Measurements from ENCODE around the gene CEP72. TPM values are rescaled to one million over a fixed set of nuclear protein-coding genes. Genes with fewer than 3 reads are reported as not detected.

CEP72 gene
- polyA plus RNA-seq, 1 donor (not counting 4 experiments of a cell fraction or from before 2014, with no cell fraction given), result 4.5 TPM

DNA sequence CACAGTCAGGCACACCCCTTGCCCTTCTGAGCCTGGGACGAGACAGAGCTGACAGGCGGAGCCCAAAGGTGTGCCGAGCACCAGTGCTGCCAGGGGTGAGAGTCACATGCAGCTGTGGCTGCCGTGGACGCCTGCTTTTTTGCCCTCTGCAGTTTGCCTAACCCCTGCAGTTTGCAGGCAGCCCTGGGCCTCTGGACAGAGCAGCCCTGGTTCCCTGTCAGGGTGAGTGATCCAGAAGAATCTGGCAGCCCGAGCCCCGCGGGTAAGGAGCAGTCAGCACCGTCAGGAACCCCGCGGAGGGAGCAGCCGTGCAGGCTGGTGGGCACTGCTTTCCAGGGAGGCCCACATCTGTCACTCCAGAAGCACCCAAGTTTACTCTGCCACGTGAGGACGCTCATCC lies 30.3 kb downstream of the CEP72 start:
- H3K4me2 ChIP-seq (ENCODE audit: control insufficient read depth, extremely low read depth, insufficient read depth, low read depth, low read length), result no peak overlapping the region
- no peak overlapping the region for H3K9ac ChIP-seq (ENCODE audit: control insufficient read depth, extremely low read depth, insufficient read depth, low read length)
- FAIRE-seq, result no peak

DNA sequence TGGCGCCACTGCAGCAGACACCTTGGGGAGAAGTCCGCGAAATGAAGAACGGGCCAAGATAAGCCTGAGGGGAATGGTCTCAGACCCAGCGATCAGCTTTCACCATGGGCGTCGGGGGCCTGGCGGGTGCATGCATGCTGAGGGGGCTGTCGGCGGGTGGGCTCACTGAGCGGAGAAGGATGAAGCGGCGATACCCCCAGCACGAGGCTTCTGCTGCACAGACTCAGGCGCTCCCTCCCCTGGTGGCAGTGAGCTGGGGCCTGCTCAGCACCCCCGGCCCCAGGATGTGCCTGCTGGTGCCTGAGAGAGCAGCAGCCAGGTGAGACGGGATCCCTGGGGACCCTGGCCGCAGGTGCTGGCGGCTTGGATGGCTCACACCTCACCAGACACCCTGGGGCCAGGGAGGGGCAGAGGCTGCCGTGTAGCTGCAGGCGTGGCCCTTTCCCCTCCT lies 31.2 kb downstream of the CEP72 start:
- FAIRE-seq, result no peak

More for the DNA sequence above, 30.3 kb downstream of the CEP72 start:
- dilution Hi-C loops (cut with MboI; ENCODE audit: extremely low pct_ligation_motif_present, low sequenced_read_pairs), result no loop called here
- H3K4me1 ChIP-seq (ENCODE audit: control insufficient read depth, extremely low read depth, insufficient read depth, low read length), result no peaks in the 10 kb centered on the region
- H3K36me3 ChIP-seq (ENCODE audit: control insufficient read depth in 2 of 2, extremely low read depth in 1 of 2, insufficient read depth in 2 of 2, low read length in 2 of 2), result peaks cover 25 to 37% of the 10 kb centered on the region in 2 experiments
- H3K4me3 ChIP-seq (ENCODE audit: control insufficient read depth in 2 of 3, extremely low read depth in 1 of 3, insufficient read depth in 2 of 3, low read depth in 1 of 3, low read length in 3 of 3), result no peak overlapping the region
- H4K20me1 ChIP-seq (ENCODE audit: control insufficient read depth, extremely low read depth, insufficient read depth, low read length), result no peaks in the 10 kb centered on the region
- H3K27me3 ChIP-seq (ENCODE audit: control insufficient read depth, extremely low read depth, insufficient read depth, low read length), result no peaks in the 10 kb centered on the region
- DNase-seq (ENCODE audit: low read depth, low spot score), result no peak
- no peaks in the 10 kb centered on the region for H3K79me2 ChIP-seq (ENCODE audit: control insufficient read depth, insufficient read depth, low read length)
- TF ChIP-seq, protein P1, sequence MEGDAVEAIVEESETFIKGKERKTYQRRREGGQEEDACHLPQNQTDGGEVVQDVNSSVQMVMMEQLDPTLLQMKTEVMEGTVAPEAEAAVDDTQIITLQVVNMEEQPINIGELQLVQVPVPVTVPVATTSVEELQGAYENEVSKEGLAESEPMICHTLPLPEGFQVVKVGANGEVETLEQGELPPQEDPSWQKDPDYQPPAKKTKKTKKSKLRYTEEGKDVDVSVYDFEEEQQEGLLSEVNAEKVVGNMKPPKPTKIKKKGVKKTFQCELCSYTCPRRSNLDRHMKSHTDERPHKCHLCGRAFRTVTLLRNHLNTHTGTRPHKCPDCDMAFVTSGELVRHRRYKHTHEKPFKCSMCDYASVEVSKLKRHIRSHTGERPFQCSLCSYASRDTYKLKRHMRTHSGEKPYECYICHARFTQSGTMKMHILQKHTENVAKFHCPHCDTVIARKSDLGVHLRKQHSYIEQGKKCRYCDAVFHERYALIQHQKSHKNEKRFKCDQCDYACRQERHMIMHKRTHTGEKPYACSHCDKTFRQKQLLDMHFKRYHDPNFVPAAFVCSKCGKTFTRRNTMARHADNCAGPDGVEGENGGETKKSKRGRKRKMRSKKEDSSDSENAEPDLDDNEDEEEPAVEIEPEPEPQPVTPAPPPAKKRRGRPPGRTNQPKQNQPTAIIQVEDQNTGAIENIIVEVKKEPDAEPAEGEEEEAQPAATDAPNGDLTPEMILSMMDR (optimal IDR thresholded peaks at IDR 0.05 in 1 of 3, IDR thresholded peaks at IDR 0.05 in 1 of 3, conservative IDR thresholded peaks at IDR 0.05 in 1 of 3; ENCODE audit: extremely low read depth in 1 of 3, insufficient read depth in 2 of 3, low read length in 3 of 3), result no peak
- TF ChIP-seq EZH2 (IDR thresholded peaks at IDR 0.05; ENCODE audit: low read length), result no peak
- no peak overlapping the region for H2AFZ ChIP-seq (ENCODE audit: control insufficient read depth, low read length)
- H3K9me3 ChIP-seq (ENCODE audit: control insufficient read depth, low read depth, low read length), result no peaks in the 10 kb centered on the region
- H3K9me1 ChIP-seq (ENCODE audit: control insufficient read depth, extremely low read depth, insufficient read depth, low read length), result no peaks in the 10 kb centered on the region
- H3K27ac ChIP-seq (ENCODE audit: control insufficient read depth, insufficient read depth, low read length), result no peak overlapping the region

More for the DNA sequence above, 31.2 kb downstream of the CEP72 start:
- Histone ChIP-seq H3K9ac (ENCODE audit: control insufficient read depth, extremely low read depth, insufficient read depth, low read length) (no peak overlapping the region), H2AFZ (ENCODE audit: control insufficient read depth, low read length) (no peak overlapping the region), H3K27me3 (ENCODE audit: control insufficient read depth, extremely low read depth, insufficient read depth, low read length) (no peaks in the 10 kb centered on the region), H3K4me1 (ENCODE audit: control insufficient read depth, extremely low read depth, insufficient read depth, low read length) (no peaks in the 10 kb centered on the region), H3K4me2 (ENCODE audit: control insufficient read depth, extremely low read depth, insufficient read depth, low read depth, low read length) (no peak overlapping the region), H3K4me3 (ENCODE audit: control insufficient read depth in 2 of 3, extremely low read depth in 1 of 3, insufficient read depth in 2 of 3, low read depth in 1 of 3, low read length in 3 of 3) (no peak overlapping the region), H4K20me1 (ENCODE audit: control insufficient read depth, extremely low read depth, insufficient read depth, low read length) (no peaks in the 10 kb centered on the region), H3K9me1 (ENCODE audit: control insufficient read depth, extremely low read depth, insufficient read depth, low read length) (no peaks in the 10 kb centered on the region), H3K9me3 (ENCODE audit: control insufficient read depth, low read depth, low read length) (peaks cover 6% of the 10 kb centered on the region), H3K27ac (ENCODE audit: control insufficient read depth, insufficient read depth, low read length) (no peak overlapping the region), H3K79me2 (ENCODE audit: control insufficient read depth, insufficient read depth, low read length) (no peaks in the 10 kb centered on the region), H3K36me3 (ENCODE audit: control insufficient read depth in 2 of 2, extremely low read depth in 1 of 2, insufficient read depth in 2 of 2, low read length in 2 of 2) (peaks cover 24 to 36% of the 10 kb centered on the region in 2 experiments)
- DNase-seq (ENCODE audit: low read depth, low spot score), result no peak
- TF ChIP-seq EZH2 (IDR thresholded peaks at IDR 0.05; ENCODE audit: low read length), result no peak
- TF ChIP-seq, protein P1 (optimal IDR thresholded peaks at IDR 0.05 in 1 of 3, IDR thresholded peaks at IDR 0.05 in 1 of 3, conservative IDR thresholded peaks at IDR 0.05 in 1 of 3; ENCODE audit: extremely low read depth in 1 of 3, insufficient read depth in 2 of 3, low read length in 3 of 3), result no peak
- dilution Hi-C loops (cut with MboI; ENCODE audit: extremely low pct_ligation_motif_present, low sequenced_read_pairs), result no loop called here

Data from keratinocyte (primary cell).